Mesenchymal stem cell (in vitro differentiated cells and primary cell): ENCODE measurements around the gene TALDO1. TPM values are rescaled to one million over a fixed set of nuclear protein-coding genes. Genes with fewer than 3 reads are reported as not detected.

Source experiments
- DNase-seq: peaks from one replicate; pipeline ENCODE4 v3.0.0-alpha.2; 2013
- H2AFZ ChIP-seq: one replicate; pipeline ENCODE4 v1.6.1; 2013; ENCODE audit warnings: low read depth, mild to moderate bottlenecking, control low read depth, inconsistent platforms, low read length, moderate library complexity
- H2AK5ac ChIP-seq: 2 replicates; pipeline ENCODE4 v1.6.1; 2013; ENCODE audit warnings: low read length, moderate library complexity, mild to moderate bottlenecking, inconsistent platforms; ENCODE audit not compliant: severe bottlenecking
- H2BK120ac ChIP-seq: one replicate; pipeline ENCODE4 v1.6.1; 2013; ENCODE audit warnings: low read depth, mild to moderate bottlenecking, inconsistent platforms, low read length, moderate library complexity
- H2BK12ac ChIP-seq, 2 experiments: one replicate each; pipeline ENCODE4 v1.6.1; 2013; ENCODE audit warnings: inconsistent platforms in 2 of 2, low read length in 2 of 2, mild to moderate bottlenecking in 2 of 2, moderate library complexity in 2 of 2, control low read depth in 1 of 2
- H2BK15ac ChIP-seq: one replicate; pipeline ENCODE4 v1.6.1; 2013; ENCODE audit warnings: mild to moderate bottlenecking, low read depth, inconsistent platforms; ENCODE audit not compliant: poor library complexity, severe bottlenecking
- H2BK5ac ChIP-seq: 2 replicates; pipeline ENCODE4 v1.6.1; 2013; ENCODE audit warnings: low read depth, mild to moderate bottlenecking, low read length, control low read depth, inconsistent platforms; ENCODE audit not compliant: poor library complexity, severe bottlenecking
- H3K14ac ChIP-seq, 2 experiments: one replicate each; pipeline ENCODE4 v1.6.1; 2013; ENCODE audit warnings: inconsistent platforms in 2 of 2, low read length in 2 of 2, control low read depth in 1 of 2, mild to moderate bottlenecking in 1 of 2, moderate library complexity in 1 of 2
- H3K18ac ChIP-seq, 2 experiments: one replicate each; pipeline ENCODE4 v1.6.1; 2013; ENCODE audit warnings: inconsistent platforms in 2 of 2, low read length in 2 of 2, control low read depth in 1 of 2, low read depth in 1 of 2, mild to moderate bottlenecking in 1 of 2
- H3K23ac ChIP-seq, 2 experiments: one replicate each; pipeline ENCODE4 v1.6.1; 2013; ENCODE audit warnings: inconsistent platforms in 2 of 2, low read length in 2 of 2, mild to moderate bottlenecking in 2 of 2, moderate library complexity in 2 of 2, control low read depth in 1 of 2
- H3K27ac ChIP-seq: 2 replicates; pipeline ENCODE4 v1.5.1; 2013; ENCODE audit warnings: mild to moderate bottlenecking, moderate library complexity, low read length, control low read depth, inconsistent platforms; ENCODE audit not compliant: poor library complexity, severe bottlenecking
- H3K27me3 ChIP-seq, 2 experiments: 2 replicates each; pipeline versions ENCODE4 v1.6.1 to v1.7.0; 2013; ENCODE audit warnings: low read length in 2 of 2, mild to moderate bottlenecking in 2 of 2, moderate library complexity in 2 of 2, control low read depth in 1 of 2, inconsistent platforms in 1 of 2; ENCODE audit not compliant: control insufficient read depth in 1 of 2, insufficient read depth in 1 of 2
- H3K36me3 ChIP-seq, 2 experiments: 2 replicates each; pipeline versions ENCODE4 v1.6.1 to v1.7.0; 2013; ENCODE audit warnings: low read length in 2 of 2, control low read depth in 1 of 2, inconsistent platforms in 1 of 2, low read depth in 1 of 2, mild to moderate bottlenecking in 1 of 2; ENCODE audit not compliant: insufficient read depth in 2 of 2, control insufficient read depth in 1 of 2
- H3K4ac ChIP-seq, 2 experiments: one replicate each; pipeline ENCODE4 v1.6.1; 2013; ENCODE audit warnings: inconsistent platforms in 2 of 2, low read length in 2 of 2, mild to moderate bottlenecking in 2 of 2, moderate library complexity in 2 of 2, control low read depth in 1 of 2, low read depth in 1 of 2
- H3K4me1 ChIP-seq: 2 replicates; pipeline ENCODE4 v1.6.1; 2013; ENCODE audit warnings: low read depth, low read length, control low read depth; ENCODE audit not compliant: control insufficient read depth, insufficient read depth
- H3K4me2 ChIP-seq: 2 replicates; pipeline ENCODE4 v1.6.1; 2013; ENCODE audit warnings: low read length, mild to moderate bottlenecking, inconsistent platforms; ENCODE audit not compliant: poor library complexity, severe bottlenecking
- H3K4me3 ChIP-seq, 2 experiments: 2 replicates each; pipeline versions ENCODE4 v1.5.1 to v1.7.0; 2013; ENCODE audit warnings: low read length in 2 of 2, mild to moderate bottlenecking in 2 of 2, control low read depth in 1 of 2, low read depth in 1 of 2; ENCODE audit not compliant: insufficient read depth in 1 of 2
- H3K79me1 ChIP-seq: replicated peaks from 2 replicates; pipeline ENCODE4 v1.6.1; 2013; ENCODE audit warnings: mild to moderate bottlenecking, control low read depth, low read length, inconsistent platforms; ENCODE audit not compliant: poor library complexity, severe bottlenecking
- H3K9ac ChIP-seq: 2 replicates; pipeline ENCODE4 v1.7.0; 2013; ENCODE audit warnings: mild to moderate bottlenecking, low read length, moderate library complexity
- H3K9me3 ChIP-seq: 2 replicates; pipeline ENCODE4 v1.7.0; 2013; ENCODE audit warnings: mild to moderate bottlenecking, low read length; ENCODE audit not compliant: control insufficient read depth
- H4K8ac ChIP-seq: one replicate; pipeline ENCODE4 v1.6.1; 2013; ENCODE audit warnings: inconsistent platforms, mild to moderate bottlenecking, low read length, moderate library complexity
- H4K91ac ChIP-seq: one replicate; pipeline ENCODE4 v1.6.1; 2013; ENCODE audit warnings: mild to moderate bottlenecking, low read length, inconsistent platforms
- WGBS: methylation state at CpG from one replicate; pipeline ENCODE4 v1.1.7; 2013; ENCODE audit warnings: mixed read lengths; 5-methylcytosine and 5-hydroxymethylcytosine counted together
- polyA plus RNA-seq, 2 experiments: library from polyadenylated mRNA; stranded (reverse); fragments of 200-250 nt; gene quantifications; one replicate each; pipeline ENCODE4 v1.2.3, GENCODE V29; 2013

The TALDO1 gene
- polyA plus RNA-seq (2013, experiment 1 of 2): 215 TPM
- polyA plus RNA-seq (2013, experiment 2 of 2): 211 TPM

DNA sequence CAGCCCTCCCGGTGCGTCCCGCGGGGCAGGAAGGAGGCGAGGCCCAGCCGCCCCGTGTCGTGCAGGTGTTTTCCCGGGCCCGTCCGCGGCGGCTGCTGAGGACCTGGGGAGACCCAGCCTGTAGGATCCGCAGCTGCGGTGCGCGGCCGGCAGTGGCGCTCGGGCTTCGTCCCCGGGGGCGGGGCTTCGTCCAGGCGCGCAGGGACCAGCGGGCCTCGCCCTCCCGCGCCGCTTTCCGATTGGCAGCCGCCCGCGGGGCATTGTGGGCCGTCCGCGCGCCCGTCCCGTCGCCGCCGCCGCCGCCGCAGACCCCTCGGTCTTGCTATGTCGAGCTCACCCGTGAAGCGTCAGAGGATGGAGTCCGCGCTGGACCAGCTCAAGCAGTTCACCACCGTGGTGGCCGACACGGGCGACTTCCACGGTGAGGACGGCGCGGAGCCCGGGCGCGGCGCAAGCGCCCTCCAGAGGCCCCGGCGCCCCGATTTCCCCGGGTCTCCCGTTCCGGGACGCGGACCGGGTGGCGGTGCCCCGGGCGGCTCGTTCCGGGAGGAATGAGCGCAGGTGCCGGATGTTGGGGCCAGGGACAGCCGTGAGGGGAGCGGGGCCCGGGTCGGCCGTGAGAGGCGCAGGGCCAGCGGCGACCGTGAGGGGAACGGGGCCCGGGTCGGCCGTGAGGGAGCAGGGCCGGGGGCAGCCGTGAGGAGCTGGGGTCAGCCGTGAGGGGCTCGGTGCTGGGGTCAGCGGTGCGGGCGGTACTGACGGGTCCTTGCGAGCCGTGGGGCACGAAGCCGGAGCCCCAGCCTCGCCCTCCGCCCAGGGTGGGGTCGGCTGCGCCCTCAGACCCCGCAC is at the start of gene TALDO1:
Gene TALDO1 (plus strand): TSS at position 307 of the 849 bp plus-strand sequence. CDS start 18 bp downstream, at position 325.
- Histone ChIP-seq H2AFZ (peak within 1 kb of the TSS; percentile 98), H3K36me3 (peaks cover 2 to 3% of the 10 kb centered on the region in 2 experiments), H2BK15ac (peak within 1 kb of the TSS; percentile 26), H4K91ac (peak within 1 kb of the TSS; percentile 90), H3K79me1 (no peaks in the 10 kb centered on the region), H2BK120ac (peak within 1 kb of the TSS; percentile 61), H3K4ac (peak within 1 kb of the TSS; percentile 80 to 85), H3K18ac (peak within 1 kb of the TSS; percentile 52 to 96), H3K4me3 (peak within 1 kb of the TSS; percentile 88 to 98), H4K8ac (peak within 1 kb of the TSS; percentile 92), H3K23ac (peak within 1 kb of the TSS; percentile 96 to 100), H3K27me3 (no peaks in the 10 kb centered on the region), H3K4me2 (peak within 1 kb of the TSS; percentile 99), H3K4me1 (peaks cover 13% of the 10 kb centered on the region), H3K14ac (peak within 1 kb of the TSS in 1 of 2 experiments; percentile 98), H2BK5ac (peak within 1 kb of the TSS; percentile 61), H3K27ac (peak within 1 kb of the TSS; percentile 88), H3K9ac (peak within 1 kb of the TSS; percentile 87), H2AK5ac (no peak within 1 kb of the TSS), H2BK12ac (peak within 1 kb of the TSS in 1 of 2 experiments; percentile 72), H3K9me3 (no peaks in the 10 kb centered on the region)
- WGBS: under 1% methylated on average over 89 of the region's 112 CpGs
- peak; percentile 89 for DNase-seq

DNA sequence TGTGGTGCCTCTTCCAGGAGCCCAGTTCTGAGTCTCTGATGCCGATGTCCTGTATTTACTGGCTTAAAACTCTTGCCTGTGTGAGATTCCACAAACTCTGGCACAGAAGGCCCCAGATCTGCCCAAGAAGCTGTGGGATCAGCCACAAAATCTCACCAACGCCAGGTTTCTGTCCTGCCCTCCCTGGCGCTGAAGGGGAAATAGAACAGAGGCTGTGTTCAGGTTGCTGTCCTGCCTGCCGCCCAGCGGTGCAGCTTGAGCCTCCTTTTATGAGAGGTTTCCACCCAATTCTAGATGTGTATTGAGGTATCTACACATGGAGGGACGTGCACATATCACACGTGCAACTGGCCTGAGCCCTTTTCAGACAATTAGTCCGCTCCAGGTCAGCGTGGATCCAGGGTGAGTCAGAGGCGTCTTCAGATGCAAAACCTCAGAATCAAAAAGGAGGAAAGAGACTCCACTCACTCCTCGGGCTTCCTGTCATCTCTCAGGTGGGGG is 49.4 kb upstream of the TALDO1 start:
- Histone ChIP-seq H3K4me2 (peak overlapping the region; percentile 24), H4K91ac (no peak overlapping the region), H3K9ac (peak overlapping the region; percentile 99), H3K27me3 (no peaks in the 10 kb centered on the region), H3K14ac (no peak overlapping the region), H2AFZ (no peak overlapping the region), H3K23ac (no peak overlapping the region), H2BK15ac (no peak overlapping the region), H3K27ac (peak overlapping the region; percentile 95), H3K36me3 (peaks cover 20 to 30% of the 10 kb centered on the region in 2 experiments), H2BK120ac (no peak overlapping the region), H3K4ac (peak overlapping the region in 1 of 2 experiments; percentile 74), H2AK5ac (peak overlapping the region; percentile 78), H2BK5ac (peak overlapping the region; percentile 75), H4K8ac (peak overlapping the region; percentile 0), H3K18ac (peak overlapping the region; percentile 61 to 72), H3K79me1 (peaks cover 14% of the 10 kb centered on the region), H3K4me1 (peaks cover 51% of the 10 kb centered on the region), H2BK12ac (peak overlapping the region; percentile 4 to 59), H3K4me3 (peak overlapping the region in 1 of 2 experiments; percentile 79), H3K9me3 (no peaks in the 10 kb centered on the region)
- peak; percentile 67 for DNase-seq
- WGBS: 32% methylated on average over 11 of the region's 11 CpGs

DNA sequence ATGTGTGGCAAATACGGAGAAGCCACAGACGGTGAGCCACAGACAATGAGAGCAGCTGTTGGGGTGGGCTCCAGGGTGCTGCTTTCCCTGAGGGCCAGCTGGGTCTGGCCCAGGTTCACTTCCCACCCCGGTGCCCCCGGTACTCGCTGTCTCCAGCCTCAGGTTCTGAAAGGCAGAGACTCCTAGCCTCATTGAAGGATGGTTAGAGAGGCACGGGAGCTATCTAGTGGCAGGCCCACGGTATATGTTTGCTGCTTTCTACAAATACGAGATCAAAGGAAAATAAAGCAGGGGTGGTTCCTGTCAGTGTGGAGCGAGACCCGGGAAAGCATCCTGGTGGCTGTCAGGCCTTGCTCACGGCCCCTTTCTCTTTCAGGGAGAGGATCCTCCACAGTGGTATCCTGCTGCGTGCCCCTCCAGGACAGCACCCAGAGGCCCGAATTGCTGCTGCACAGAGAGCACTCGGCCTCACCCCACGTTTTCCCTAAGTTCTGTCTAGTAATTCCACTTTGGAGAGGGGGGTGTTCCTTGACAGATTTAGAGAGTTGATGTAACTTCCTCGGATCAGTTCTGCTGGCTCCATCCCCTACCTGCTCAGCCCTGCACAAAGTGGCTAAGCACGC is 48.7 kb upstream of the TALDO1 start:
- peak overlapping the region; percentile 16 to 82 for H3K18ac ChIP-seq
- H2AFZ ChIP-seq: no peak overlapping the region
- no peaks in the 10 kb centered on the region for H3K9me3 ChIP-seq
- H3K36me3 ChIP-seq: peaks cover 27 to 32% of the 10 kb centered on the region in 2 experiments
- peak overlapping the region; percentile 29 for H4K8ac ChIP-seq
- peaks cover 14% of the 10 kb centered on the region for H3K79me1 ChIP-seq
- H2BK120ac ChIP-seq: peak overlapping the region; percentile 65
- no peak overlapping the region for H2BK15ac ChIP-seq
- peak overlapping the region; percentile 29 to 53 for H3K4ac ChIP-seq
- H3K23ac ChIP-seq: no peak overlapping the region
- H2AK5ac ChIP-seq: peak overlapping the region; percentile 80
- H3K4me3 ChIP-seq: peak overlapping the region in 1 of 2 experiments; percentile 79
- peaks cover 53% of the 10 kb centered on the region for H3K4me1 ChIP-seq
- 54% methylated on average over 17 of the region's 17 CpGs for WGBS
- H2BK12ac ChIP-seq: peak overlapping the region; percentile 17 to 90
- H3K4me2 ChIP-seq: no peak overlapping the region
- peak; percentile 33 for DNase-seq
- peak overlapping the region; percentile 99 for H3K9ac ChIP-seq
- peak overlapping the region; percentile 19 for H4K91ac ChIP-seq
- peak overlapping the region; percentile 95 for H3K27ac ChIP-seq
- H2BK5ac ChIP-seq: peak overlapping the region; percentile 80
- peak overlapping the region in 1 of 2 experiments; percentile 53 for H3K14ac ChIP-seq
- no peaks in the 10 kb centered on the region for H3K27me3 ChIP-seq
